HG02840 (cell line): ENCODE results near the gene MOGAT2.

Experiments used
- ATAC-seq: cut with Tn5 transposase; IDR thresholded peaks from one replicate; pipeline ENCODE4 v1.9.1; 2021; ENCODE audit warnings: mild to moderate bottlenecking, moderate library complexity, moderate number of reproducible peaks; ENCODE audit not compliant: unreplicated experiment, low FRiP score

The MOGAT2 gene

GRCh38 chr11:75775056-75775455 lies 57.4 kb downstream of the MOGAT2 start:
- no peak for ATAC-seq

GRCh38 chr11:75776546-75776945 lies 58.9 kb downstream of the MOGAT2 start:
- ATAC-seq, result no peak

GRCh38 chr11:75777461-75778110 lies 59.9 kb downstream of the MOGAT2 start:
- no peak for ATAC-seq

- no peak for ATAC-seq
These were observed 61.3 kb downstream of the MOGAT2 start for GRCh38 chr11:75778962-75779361.

GRCh38 chr11:75779960-75780359 lies 62.3 kb downstream of the MOGAT2 start:
- ATAC-seq, result no peak

- ATAC-seq, result no peak
These were observed 63.2 kb downstream of the MOGAT2 start for GRCh38 chr11:75780888-75781287.

GRCh38 chr11:75781296-75781695 lies 63.7 kb downstream of the MOGAT2 start:
- no peak for ATAC-seq

GRCh38 chr11:75781831-75782230 lies 64.2 kb downstream of the MOGAT2 start:
- no peak for ATAC-seq
